ENCODE measurements around the gene LENEP.

DNA sequence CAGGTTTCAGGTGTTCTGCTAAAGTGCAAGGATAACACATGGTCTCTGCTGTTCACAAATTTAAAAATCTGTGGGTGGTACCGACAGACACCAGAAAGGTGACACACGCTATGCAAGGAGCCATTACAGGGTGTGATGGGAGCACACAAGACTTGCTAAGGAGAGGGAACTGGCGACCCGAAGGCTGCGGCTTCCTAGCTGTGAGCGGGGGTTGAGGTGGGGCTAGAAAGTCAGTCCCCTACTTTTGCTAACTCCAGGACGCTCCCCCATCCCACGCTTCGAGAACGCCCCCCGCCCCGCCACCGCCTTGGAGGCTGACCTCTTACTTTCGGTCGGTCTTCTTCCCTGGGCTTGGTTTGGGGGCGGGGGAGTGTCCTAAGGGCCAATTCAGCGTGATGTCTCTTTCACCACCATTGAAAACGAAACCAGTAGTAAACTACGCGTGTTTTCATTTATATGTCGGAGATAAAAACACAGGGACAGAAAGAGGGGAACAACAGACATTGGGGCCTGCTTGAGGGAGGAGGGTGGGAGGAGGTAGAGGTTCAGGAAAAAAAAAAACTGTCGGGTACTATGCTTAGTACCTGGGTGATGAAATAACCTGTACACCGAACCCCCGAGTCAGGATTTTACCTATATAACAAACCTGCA, 17.9 kb upstream of the LENEP start:
- no peak for TF ChIP-seq YY1 (IDR thresholded peaks at IDR 0.05; ENCODE audit: insufficient read depth, insufficient read length)
- TF ChIP-seq SUZ12 (IDR thresholded peaks at IDR 0.05; ENCODE audit: extremely low read depth, insufficient read depth, insufficient read length), result no peak

Data from NT2/D1 (cell line).